ENCODE results near the gene B9D2. TPM values are rescaled to one million over a fixed set of nuclear protein-coding genes. Genes with fewer than 3 reads are reported as not detected.

The B9D2 gene
- total and polyA plus RNA-seq, 2 donors (not counting 1 experiment from before 2014, with no cell fraction given) = 2.3 to 5.3 TPM

DNA sequence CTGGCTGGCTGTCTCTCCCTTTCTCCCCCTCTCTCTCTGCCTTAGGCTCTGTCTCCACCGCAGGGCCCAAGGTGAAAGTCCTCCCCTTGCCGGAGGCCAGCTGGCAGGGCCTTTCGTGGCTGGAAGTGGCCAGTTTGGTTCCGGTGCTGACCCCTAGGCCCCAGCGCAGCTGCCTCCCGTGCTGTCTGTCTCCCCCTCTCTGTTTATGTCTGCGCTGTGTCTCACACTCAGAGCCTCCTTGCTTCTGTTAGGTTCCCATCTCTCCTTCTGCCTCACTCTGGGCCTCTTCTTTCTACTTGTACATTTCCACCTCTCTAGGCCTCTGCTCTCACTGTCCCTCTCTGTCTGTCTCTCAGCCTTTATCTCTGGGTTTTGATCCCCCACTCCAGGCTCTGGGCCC is 40.9 kb downstream of the B9D2 start:
- TF ChIP-seq, protein P1, sequence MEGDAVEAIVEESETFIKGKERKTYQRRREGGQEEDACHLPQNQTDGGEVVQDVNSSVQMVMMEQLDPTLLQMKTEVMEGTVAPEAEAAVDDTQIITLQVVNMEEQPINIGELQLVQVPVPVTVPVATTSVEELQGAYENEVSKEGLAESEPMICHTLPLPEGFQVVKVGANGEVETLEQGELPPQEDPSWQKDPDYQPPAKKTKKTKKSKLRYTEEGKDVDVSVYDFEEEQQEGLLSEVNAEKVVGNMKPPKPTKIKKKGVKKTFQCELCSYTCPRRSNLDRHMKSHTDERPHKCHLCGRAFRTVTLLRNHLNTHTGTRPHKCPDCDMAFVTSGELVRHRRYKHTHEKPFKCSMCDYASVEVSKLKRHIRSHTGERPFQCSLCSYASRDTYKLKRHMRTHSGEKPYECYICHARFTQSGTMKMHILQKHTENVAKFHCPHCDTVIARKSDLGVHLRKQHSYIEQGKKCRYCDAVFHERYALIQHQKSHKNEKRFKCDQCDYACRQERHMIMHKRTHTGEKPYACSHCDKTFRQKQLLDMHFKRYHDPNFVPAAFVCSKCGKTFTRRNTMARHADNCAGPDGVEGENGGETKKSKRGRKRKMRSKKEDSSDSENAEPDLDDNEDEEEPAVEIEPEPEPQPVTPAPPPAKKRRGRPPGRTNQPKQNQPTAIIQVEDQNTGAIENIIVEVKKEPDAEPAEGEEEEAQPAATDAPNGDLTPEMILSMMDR (conservative IDR thresholded peaks at IDR 0.05 in 1 of 2, IDR thresholded peaks at IDR 0.05 in 1 of 2; ENCODE audit: low read depth in 1 of 2, low read length in 2 of 2) = no peak
- TF ChIP-seq EZH2 (IDR thresholded peaks at IDR 0.05; ENCODE audit: low read length, missing control alignments) = no peak
- no peaks in the 10 kb centered on the region for H3K27me3 ChIP-seq (ENCODE audit: control insufficient read depth, insufficient read depth, low read length)
- no peaks in the 10 kb centered on the region for H3K79me2 ChIP-seq (ENCODE audit: control insufficient read depth, insufficient read depth, low read length)
- peak overlapping the region; percentile 97 for H3K27ac ChIP-seq (ENCODE audit: insufficient read depth, low read length)
- no peak overlapping the region for H2AFZ ChIP-seq (ENCODE audit: low read length)
- H3K9me3 ChIP-seq (ENCODE audit: control insufficient read depth, insufficient read depth, low read depth, low read length) = no peaks in the 10 kb centered on the region
- peak; percentile 77 to 88 for DNase-seq (ENCODE audit: low read depth in 2 of 2)
- no peaks in the 10 kb centered on the region for H4K20me1 ChIP-seq (ENCODE audit: control insufficient read depth, extremely low read depth, insufficient read depth, low read length)
- peak overlapping the region; percentile 77 for H3K4me2 ChIP-seq (ENCODE audit: extremely low read depth, insufficient read depth, low read length)
- peaks cover 57% of the 10 kb centered on the region for H3K4me1 ChIP-seq (ENCODE audit: control insufficient read depth, extremely low read depth, insufficient read depth, low read length)
- H3K9ac ChIP-seq (ENCODE audit: insufficient read depth, low read length) = peak overlapping the region; percentile 74
- H3K36me3 ChIP-seq (ENCODE audit: control insufficient read depth, insufficient read depth, low read length) = peaks cover 15% of the 10 kb centered on the region
- peak overlapping the region in 1 of 4 experiments; percentile 21 for H3K4me3 ChIP-seq (replicated peaks in 1 of 4; ENCODE audit: control extremely low read depth in 1 of 4, insufficient read depth in 1 of 4, low read depth in 3 of 4, low read length in 4 of 4)

DNA sequence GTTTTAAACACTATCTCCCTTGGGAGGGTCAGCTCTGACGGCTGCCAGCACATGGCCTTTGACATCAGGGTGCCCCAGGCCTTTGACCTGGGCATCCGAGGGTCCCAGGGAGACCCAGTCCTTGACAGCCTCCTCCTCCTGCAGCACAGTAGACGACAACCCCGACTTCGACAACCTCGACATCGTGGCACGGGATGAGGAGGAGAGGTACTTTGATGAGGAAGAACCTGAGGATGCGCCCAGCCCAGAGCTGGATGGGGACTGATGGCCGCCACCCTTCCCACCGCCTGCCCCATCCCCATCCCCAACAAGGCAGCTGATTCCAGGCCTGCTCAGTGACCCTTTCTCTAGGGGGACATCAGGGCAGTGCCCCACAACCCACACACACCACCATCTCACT is 41.5 kb downstream of the B9D2 start:
- Histone ChIP-seq H3K36me3 (ENCODE audit: control insufficient read depth, insufficient read depth, low read length) (peaks cover 12% of the 10 kb centered on the region), H3K27ac (ENCODE audit: insufficient read depth, low read length) (peak overlapping the region; percentile 97), H3K27me3 (ENCODE audit: control insufficient read depth, insufficient read depth, low read length) (no peaks in the 10 kb centered on the region), H3K4me3 (replicated peaks in 1 of 4; ENCODE audit: control extremely low read depth in 1 of 4, insufficient read depth in 1 of 4, low read depth in 3 of 4, low read length in 4 of 4) (no peak overlapping the region), H3K9ac (ENCODE audit: insufficient read depth, low read length) (peak overlapping the region; percentile 74), H2AFZ (ENCODE audit: low read length) (no peak overlapping the region), H3K79me2 (ENCODE audit: control insufficient read depth, insufficient read depth, low read length) (no peaks in the 10 kb centered on the region), H3K9me3 (ENCODE audit: control insufficient read depth, insufficient read depth, low read depth, low read length) (no peaks in the 10 kb centered on the region), H3K4me1 (ENCODE audit: control insufficient read depth, extremely low read depth, insufficient read depth, low read length) (peaks cover 52% of the 10 kb centered on the region), H3K4me2 (ENCODE audit: extremely low read depth, insufficient read depth, low read length) (peak overlapping the region; percentile 77), H4K20me1 (ENCODE audit: control insufficient read depth, extremely low read depth, insufficient read depth, low read length) (no peaks in the 10 kb centered on the region)
- TF ChIP-seq EZH2 (IDR thresholded peaks at IDR 0.05; ENCODE audit: low read length, missing control alignments) = no peak
- TF ChIP-seq, protein P1 (conservative IDR thresholded peaks at IDR 0.05 in 1 of 2, IDR thresholded peaks at IDR 0.05 in 1 of 2; ENCODE audit: low read depth in 1 of 2, low read length in 2 of 2) = no peak
- no peak for DNase-seq (ENCODE audit: low read depth in 2 of 2)

DNA sequence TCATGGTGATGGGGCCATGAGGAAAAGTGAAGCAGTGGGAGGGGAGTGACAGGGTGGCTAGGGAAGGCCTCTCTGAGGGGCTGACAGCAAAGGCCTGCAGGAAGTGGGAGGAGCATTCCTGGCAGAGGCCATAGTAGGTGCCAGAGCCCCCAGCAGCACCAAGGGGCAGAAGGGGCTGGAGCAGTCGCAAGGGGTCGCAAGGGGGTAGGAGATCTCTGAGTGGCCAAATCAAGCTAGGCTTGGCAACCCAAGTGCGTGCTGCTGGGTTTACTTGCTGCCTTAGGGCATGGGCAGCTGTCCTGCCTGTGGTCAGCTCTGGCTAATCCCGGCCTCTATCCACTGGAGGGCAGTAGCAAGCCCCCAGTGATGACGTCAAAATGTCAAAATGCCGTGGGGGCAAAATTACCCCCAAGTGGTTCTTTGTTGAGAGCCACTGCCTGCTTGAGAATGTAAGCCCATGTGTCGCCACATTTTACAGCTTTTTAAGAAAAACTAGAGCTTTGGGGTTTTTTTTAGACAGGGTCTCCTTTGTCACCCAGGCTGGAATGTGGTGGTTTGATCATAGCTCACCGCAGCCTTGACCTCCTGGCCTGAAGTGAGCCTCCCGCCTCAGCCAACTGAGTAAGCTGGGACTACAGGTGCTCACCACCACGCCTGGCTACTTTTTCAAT is 42.2 kb downstream of the B9D2 start:
- H3K9me3 ChIP-seq (ENCODE audit: control insufficient read depth, insufficient read depth, low read depth, low read length) = no peaks in the 10 kb centered on the region
- peak overlapping the region; percentile 97 for H3K27ac ChIP-seq (ENCODE audit: insufficient read depth, low read length)
- peaks cover 50% of the 10 kb centered on the region for H3K4me1 ChIP-seq (ENCODE audit: control insufficient read depth, extremely low read depth, insufficient read depth, low read length)
- no peak overlapping the region for H3K4me2 ChIP-seq (ENCODE audit: extremely low read depth, insufficient read depth, low read length)
- H3K79me2 ChIP-seq (ENCODE audit: control insufficient read depth, insufficient read depth, low read length) = no peaks in the 10 kb centered on the region
- peak; percentile 73 to 86 for DNase-seq (ENCODE audit: low read depth in 2 of 2)
- no peak overlapping the region for H3K4me3 ChIP-seq (replicated peaks in 1 of 4; ENCODE audit: control extremely low read depth in 1 of 4, insufficient read depth in 1 of 4, low read depth in 3 of 4, low read length in 4 of 4)
- no peaks in the 10 kb centered on the region for H4K20me1 ChIP-seq (ENCODE audit: control insufficient read depth, extremely low read depth, insufficient read depth, low read length)
- no peak overlapping the region for H2AFZ ChIP-seq (ENCODE audit: low read length)
- no peaks in the 10 kb centered on the region for H3K27me3 ChIP-seq (ENCODE audit: control insufficient read depth, insufficient read depth, low read length)
- no peak overlapping the region for H3K9ac ChIP-seq (ENCODE audit: insufficient read depth, low read length)
- peaks cover 14% of the 10 kb centered on the region for H3K36me3 ChIP-seq (ENCODE audit: control insufficient read depth, insufficient read depth, low read length)
- TF ChIP-seq EZH2 (IDR thresholded peaks at IDR 0.05; ENCODE audit: low read length, missing control alignments) = no peak
- TF ChIP-seq, protein P1 (conservative IDR thresholded peaks at IDR 0.05 in 1 of 2, IDR thresholded peaks at IDR 0.05 in 1 of 2; ENCODE audit: low read depth in 1 of 2, low read length in 2 of 2) = peak; percentile 76 to 81
